ENCODE data around the gene STEAP3.

The STEAP3 gene

GRCh38 chr2:119248311-119248710 lies 24.7 kb downstream of the STEAP3 start:
- no peak for DNase-seq (ENCODE audit: low read depth)

DNA sequence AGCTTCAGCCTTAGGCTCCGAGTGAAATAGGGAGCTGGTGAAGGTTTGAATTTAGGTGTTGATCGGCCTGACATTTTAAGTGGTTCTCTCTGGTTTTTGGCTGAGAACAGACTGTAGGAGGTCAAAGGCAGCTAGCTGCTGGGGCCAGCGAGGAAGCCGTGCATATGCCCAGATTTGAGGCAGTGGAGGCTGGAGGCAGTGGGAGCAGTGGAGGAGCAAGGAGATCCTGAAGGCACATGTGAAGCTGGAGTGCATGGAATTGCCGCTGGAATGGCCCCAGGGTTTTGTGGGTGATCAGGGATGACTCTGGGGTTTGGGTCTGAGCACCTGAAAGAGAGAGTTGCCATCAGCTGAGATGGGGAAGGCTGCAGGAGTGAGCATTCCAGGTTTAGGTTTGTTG lies 25.1 kb downstream of the STEAP3 start:
- DNase-seq (ENCODE audit: low read depth) = no peak

DNA sequence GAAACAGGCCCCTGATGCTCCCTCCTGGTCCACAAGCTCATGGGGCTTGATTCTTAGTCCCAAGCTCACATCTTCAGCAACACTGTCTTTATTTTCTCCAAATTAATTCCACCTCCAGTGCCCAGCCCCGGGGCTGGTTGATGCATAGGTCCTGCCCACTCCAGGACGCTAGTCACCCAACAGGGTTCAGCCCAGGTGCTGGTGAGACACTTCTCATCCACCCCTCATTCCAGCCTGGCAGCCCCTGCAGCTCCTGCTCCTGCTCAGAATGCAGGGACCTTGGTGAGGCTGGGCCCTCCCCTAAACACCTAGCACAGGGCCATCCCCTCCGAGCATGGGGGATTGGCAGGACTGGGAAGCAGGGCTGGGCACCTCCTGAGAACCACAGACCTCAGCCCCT lies 25.7 kb downstream of the STEAP3 start:
- DNase-seq (ENCODE audit: low read depth) = no peak

- DNase-seq (ENCODE audit: low read depth) = no peak
Observed at GRCh38 chr2:119249855-119250717, 26.5 kb downstream of the STEAP3 start.

DNA sequence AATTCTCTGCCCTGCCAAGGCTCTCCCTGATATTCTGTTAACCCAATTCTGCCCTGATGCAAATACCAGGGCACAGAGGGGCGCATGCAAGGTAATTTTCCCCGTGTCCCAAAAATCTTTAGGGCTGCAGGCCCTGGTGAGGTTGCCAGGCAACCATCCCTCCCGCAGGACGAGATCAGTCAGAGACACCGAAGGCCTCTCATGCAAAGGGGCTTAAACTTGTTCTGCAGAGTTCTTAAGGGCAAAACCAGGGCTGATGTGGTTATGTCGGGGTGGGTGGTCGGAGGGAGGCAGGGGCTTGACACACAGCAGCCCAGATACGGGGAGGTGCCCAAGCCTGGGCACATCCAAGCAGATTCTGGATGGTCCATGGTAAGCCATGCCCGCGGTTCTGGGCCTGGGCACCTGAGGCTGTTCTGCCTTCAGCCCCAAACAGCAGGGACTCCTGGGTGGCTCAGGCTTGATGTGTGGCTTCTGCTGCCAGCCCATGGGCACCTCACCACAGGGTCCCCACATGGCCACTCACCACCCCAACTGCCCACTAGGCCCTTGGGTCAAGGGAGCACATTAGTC lies 27.2 kb downstream of the STEAP3 start:
- no peak for DNase-seq (ENCODE audit: low read depth)

DNA sequence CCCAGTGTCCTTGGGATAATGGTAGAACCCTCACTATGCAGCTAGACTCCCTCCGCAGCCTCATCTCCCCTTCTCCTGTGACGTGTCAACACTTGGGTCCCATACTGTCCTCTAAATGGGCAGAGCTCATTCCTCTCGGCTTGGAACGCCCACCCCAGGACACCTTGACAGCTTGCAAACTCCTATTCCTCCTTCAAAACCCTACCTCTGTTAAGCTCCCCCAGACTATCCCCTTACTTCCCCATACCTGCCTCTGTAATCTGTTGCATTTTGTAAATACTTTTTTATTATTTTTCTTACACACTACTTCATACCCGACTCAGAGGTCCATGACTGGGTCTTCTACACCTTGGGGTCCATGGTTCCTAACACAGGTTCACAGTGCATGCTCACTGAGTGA lies 28.0 kb downstream of the STEAP3 start:
- no peak for DNase-seq (ENCODE audit: low read depth)

DNA sequence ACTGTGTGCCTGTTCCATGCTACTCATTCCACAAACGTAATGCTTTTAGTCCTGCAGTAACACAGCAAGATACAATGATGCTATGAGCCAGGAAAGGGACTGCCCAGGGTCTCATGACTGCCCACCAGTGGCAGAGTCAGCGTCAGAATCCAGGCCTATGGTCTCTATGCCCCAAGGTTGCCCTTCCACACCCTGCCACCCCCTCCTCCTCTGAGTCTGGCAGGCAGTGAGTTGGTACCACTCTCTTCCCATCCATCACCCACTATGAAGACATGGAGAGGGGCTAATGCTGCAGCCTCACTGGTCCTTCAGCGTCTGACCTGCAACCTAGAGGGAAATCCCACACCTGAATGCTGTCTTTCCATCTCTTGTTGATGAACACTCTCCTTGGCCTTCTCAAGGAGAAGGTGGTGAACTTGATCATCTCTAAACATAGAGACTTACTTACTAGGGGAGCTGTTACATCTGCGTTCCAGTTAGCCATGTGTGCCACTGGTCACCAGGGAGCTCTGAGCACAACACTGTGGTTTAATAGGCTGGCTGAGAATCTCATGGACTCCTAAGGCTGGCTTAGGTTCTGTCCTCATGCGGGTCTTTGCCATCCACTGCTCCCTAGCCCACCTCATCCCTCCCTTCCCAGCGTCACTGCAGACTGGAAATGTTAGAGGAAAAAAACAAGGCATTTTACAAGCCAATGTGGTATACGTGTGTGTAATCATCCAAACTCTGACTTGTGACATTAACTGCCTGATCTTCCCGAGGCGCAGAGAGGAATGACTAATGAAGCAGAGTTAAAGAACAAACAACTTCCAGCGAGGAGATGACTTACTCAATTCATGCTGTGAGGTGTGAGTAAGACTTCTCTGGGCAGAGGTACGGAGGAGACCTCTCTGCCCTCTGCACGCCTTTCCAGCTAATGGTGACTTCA lies 28.8 kb downstream of the STEAP3 start:
- DNase-seq (ENCODE audit: low read depth) = no peak

DNA sequence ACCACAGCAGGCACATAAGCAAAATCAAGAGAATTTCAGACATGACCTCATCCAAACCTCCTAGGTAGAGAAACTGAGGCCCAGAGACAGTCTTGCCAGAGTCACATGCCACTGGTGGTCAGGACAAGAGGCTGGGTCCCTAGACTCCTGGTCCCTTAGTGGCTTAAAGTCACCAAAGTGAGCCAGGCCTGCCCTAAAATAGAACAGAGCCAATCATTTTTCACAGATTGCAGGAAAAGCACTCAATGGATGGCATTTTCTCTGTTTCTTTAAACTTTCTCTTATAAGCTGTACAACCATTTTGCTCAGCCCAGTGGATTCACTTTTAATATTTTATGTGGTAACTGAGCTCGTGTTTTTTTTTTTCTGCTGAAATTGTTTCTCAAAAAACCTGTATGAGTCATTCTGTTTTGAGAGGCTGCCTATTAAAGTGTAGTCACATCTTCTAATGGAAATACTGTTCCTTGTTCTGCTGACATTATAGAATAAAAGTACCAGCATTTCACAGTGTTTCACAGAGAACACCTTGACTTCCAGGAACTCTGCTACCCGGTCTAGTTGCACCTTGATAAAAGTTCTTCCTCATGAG lies 29.6 kb downstream of the STEAP3 start:
- DNase-seq (ENCODE audit: low read depth) = no peak

DNA sequence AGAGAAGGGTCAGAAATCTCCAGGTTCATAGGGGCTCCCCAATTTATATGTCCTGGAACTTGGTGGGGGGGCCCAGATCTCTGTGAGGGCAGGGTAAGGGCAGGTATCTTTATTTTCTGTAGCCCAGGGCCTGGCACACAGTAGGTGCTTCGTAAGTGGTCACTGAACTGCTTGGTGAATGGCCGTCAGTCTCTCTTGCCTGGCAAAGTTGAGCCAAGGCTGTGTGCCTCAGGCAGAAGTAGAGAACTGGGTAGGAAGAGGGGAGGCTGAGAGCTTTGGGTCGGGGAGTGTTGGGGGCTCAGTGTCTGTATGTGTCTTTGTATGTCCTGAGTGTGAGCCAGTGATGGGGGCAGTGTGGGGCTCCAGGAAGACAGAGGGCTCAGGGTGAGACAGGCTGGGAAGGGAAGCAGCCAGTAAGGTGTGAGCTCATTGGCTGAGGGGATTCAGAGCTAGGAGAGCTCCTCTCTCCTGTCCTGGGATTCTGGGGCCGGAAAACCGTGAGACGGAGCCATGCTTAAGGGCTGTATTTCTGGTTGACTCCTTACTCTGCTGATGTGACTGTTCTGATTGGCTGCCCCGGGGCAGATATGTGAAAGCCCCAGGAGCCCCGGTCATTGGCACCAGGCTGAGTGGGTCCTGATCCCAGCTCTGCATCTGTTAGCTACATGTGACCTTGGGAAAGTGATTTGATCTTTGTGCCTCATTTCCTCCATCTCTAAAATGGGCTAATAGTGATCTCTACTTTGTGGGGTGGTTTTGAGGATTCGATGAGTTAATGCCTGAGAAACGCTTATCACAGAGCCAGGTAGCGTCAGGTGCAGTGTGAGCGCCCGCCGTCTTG lies 30.3 kb downstream of the STEAP3 start:
- no peak for DNase-seq (ENCODE audit: low read depth)

DNA sequence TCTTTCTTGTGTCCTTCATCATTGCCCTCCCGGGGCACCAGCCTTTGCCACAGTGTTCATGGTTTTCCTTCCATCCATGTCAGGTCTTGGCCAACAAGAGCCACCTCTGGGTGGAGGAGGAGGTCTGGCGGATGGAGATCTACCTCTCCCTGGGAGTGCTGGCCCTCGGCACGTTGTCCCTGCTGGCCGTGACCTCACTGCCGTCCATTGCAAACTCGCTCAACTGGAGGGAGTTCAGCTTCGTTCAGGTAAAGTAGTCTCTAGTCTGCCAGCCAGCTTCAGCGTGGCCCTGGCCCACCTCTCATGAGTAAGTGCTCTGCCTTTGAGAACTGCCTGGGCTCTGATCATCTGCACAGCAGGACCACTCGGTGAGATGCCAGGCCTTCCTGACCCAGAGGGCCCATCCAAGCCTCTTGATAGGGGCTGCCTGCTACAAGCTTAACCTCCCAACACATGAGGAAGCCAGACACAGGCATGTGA lies 31.0 kb downstream of the STEAP3 start:
- no peak for DNase-seq (ENCODE audit: low read depth)

- DNase-seq (ENCODE audit: low read depth) = no peak
Observed at GRCh38 chr2:119255760-119256581, 32.3 kb downstream of the STEAP3 start.

DNA sequence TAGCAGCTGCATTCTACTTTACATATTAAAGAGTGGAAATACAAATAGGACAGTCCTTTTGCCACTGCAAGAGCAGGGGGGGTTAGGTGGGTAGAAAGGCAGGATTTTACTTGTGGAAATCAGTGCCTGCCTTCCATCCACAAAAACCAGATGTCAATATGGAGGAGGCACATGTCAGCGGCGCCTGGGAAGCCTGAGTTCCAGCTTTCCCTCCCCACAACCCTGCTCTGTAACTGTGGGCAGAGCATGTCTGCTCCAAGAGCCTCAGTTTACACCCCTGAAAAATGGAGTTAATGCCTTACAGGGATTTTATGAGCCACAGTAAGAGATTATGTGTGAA lies 32.9 kb downstream of the STEAP3 start:
- no peak for DNase-seq (ENCODE audit: low read depth)

DNA sequence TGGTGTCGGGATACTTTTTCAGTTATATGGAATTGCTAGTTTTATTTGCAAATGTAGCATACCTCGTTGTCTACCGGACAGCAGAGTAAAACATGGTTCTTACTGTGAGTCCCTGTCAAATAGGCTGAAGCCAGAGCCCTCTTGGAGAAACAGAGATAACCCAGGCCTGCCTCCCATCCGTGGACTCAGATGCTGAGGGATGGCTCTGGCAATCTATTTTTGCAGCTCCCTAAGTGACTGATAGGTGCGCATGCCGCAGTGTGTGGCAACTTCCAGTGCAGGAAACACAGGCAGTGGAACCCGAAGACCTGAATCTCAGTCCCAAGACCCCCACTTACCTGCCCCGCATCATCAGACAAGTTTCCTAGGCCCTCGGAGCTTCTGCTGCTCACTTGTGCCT lies 33.6 kb downstream of the STEAP3 start:
- no peak for DNase-seq (ENCODE audit: low read depth)

DNA sequence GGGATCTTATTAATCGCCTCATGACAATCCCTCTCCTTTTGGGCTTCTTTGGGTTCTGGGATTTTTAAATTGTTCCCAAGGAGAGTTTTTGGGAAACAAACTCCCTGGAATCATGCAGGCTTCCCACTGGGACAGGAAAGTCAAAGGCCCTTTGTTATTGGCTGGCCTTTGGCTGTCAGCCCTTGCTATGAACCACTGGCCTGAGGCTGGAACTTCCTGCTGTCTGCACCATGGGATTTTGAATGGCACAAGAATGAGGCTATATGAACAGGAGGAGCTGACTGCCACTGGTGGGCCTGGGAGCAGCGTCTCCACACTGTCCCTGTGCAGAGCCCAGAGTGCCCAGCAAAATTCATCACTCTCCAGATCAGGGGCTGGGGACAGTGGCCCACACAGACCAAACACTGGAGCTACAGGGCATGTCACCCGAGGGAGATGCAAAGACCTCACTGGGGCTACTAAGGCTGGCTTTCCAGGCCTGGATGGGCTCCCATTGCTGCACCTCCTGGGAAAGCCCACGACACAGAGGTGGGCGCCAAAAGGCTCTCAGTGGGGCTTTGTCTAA lies 35.7 kb downstream of the STEAP3 start:
- DNase-seq (ENCODE audit: low read depth) = no peak

GRCh38 chr2:119260646-119261492 lies 37.2 kb downstream of the STEAP3 start:
- DNase-seq (ENCODE audit: low read depth) = no peak

GRCh38 chr2:119261493-119262225 lies 38.0 kb downstream of the STEAP3 start:
- no peak for DNase-seq (ENCODE audit: low read depth)

DNA sequence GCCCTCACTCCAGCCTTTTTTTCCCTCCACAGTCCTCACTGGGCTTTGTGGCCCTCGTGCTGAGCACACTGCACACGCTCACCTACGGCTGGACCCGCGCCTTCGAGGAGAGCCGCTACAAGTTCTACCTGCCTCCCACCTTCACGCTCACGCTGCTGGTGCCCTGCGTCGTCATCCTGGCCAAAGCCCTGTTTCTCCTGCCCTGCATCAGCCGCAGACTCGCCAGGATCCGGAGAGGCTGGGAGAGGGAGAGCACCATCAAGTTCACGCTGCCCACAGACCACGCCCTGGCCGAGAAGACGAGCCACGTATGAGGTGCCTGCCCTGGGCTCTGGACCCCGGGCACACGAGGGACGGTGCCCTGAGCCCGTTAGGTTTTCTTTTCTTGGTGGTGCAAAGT lies 39.4 kb downstream of the STEAP3 start:
- DNase-seq (ENCODE audit: low read depth) = no peak

- no peak for DNase-seq (ENCODE audit: low read depth)
Observed at GRCh38 chr2:119263656-119264055, 40.0 kb downstream of the STEAP3 start.
